ENCODE measurements around the gene SCAF1.
"Not testable (repeated sequence)": the region's sequence is repeated elsewhere in the genome, so short reads cannot be mapped to it uniquely, and the experiment has no call there.

SCAF1 gene

GRCh38 chr19:49614096-49614833 lies 27.7 kb upstream of the SCAF1 start:
- no peak for DNase-seq

GRCh38 chr19:49615861-49616260 lies 26.1 kb upstream of the SCAF1 start:
- no peak for DNase-seq

GRCh38 chr19:49616532-49616931 lies 25.5 kb upstream of the SCAF1 start:
- no peak for DNase-seq

- no peak for DNase-seq
Measured at GRCh38 chr19:49616945-49617344, 25.1 kb upstream of the SCAF1 start.

GRCh38 chr19:49617860-49618259 lies 24.1 kb upstream of the SCAF1 start:
- not testable (repeated sequence) for DNase-seq

GRCh38 chr19:49624967-49625910 lies 16.8 kb upstream of the SCAF1 start:
- no peak for DNase-seq

GRCh38 chr19:49626226-49626625 lies 15.8 kb upstream of the SCAF1 start:
- DNase-seq = no peak

GRCh38 chr19:49629659-49630058 lies 12.3 kb upstream of the SCAF1 start:
- no peak for DNase-seq

- no peak for DNase-seq
Measured at GRCh38 chr19:49631014-49631588, 10.9 kb upstream of the SCAF1 start.

- no peak for DNase-seq
Measured at GRCh38 chr19:49631610-49632192, 10.3 kb upstream of the SCAF1 start.

- DNase-seq = no peak
Measured at GRCh38 chr19:49632576-49632975, 9.4 kb upstream of the SCAF1 start.

- not testable (repeated sequence) for DNase-seq
Measured at GRCh38 chr19:49633273-49633672, 8.7 kb upstream of the SCAF1 start.

- DNase-seq = no peak
Measured at GRCh38 chr19:49635530-49636232, 6.3 kb upstream of the SCAF1 start.

GRCh38 chr19:49636233-49636932 lies 5.6 kb upstream of the SCAF1 start:
- no peak for DNase-seq

GRCh38 chr19:49637821-49638738 lies 3.9 kb upstream of the SCAF1 start:
- no peak for DNase-seq

GRCh38 chr19:49639401-49640112 lies 2.5 kb upstream of the SCAF1 start:
- no peak for DNase-seq

GRCh38 chr19:49640113-49640898 lies 1.7 kb upstream of the SCAF1 start, which contains the start of gene RRAS:
Gene RRAS, minus strand, starts transcription at chr19:49640143. Its CDS starts 45 bp downstream, at chr19:49640098.
- DNase-seq = peak; percentile 98

- no peak for DNase-seq
Measured at GRCh38 chr19:49642492-49643035, 555 bp downstream of the SCAF1 start.

GRCh38 chr19:49643466-49643865 lies 1.5 kb downstream of the SCAF1 start:
- no peak for DNase-seq
